NCI-H1092 (cell line): ENCODE measurements around the gene CLTCL1.
"Not testable (repeated sequence)": the region's sequence is repeated elsewhere in the genome, so short reads cannot be mapped to it uniquely, and the experiment has no call there.

ENCODE experiments used
- DNase-seq: peaks from one replicate; lab custom pipeline; 2025; lab: John Stamatoyannopoulos, UW

Gene CLTCL1

DNA sequence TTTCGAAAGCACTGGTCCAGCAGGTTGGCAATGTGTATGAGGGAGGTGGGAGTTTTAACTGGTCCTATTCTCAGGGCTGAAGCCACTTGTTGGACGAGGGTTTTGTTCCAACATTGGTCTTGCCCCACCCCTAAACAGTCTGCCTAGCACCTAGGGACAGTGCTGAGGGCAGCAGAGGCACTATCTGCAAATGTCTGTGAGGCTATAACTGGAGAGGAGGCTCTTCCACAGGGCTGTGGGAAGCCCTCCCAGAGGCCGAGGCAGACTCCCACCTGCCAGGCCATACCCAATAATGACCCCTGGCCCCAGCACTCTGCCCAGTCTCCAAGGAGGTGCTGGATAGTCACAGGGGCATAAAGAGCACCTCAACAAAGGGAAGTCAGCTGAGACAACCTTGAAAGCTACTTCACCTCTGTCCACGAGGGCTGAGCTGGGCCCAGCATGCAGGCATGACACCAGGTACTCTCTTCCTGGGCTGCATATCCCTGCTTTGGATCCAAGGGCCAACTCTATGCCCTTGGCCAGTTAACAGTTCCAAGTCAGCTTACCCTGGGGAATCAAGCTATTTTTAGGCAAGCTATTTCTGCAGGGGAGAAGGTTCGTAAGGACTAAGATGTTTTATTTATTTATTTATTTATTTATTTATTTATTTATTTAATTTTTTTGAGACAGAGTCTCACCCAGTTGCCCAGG is 72.8 kb downstream of the CLTCL1 start:
- DNase-seq: no peak

DNA sequence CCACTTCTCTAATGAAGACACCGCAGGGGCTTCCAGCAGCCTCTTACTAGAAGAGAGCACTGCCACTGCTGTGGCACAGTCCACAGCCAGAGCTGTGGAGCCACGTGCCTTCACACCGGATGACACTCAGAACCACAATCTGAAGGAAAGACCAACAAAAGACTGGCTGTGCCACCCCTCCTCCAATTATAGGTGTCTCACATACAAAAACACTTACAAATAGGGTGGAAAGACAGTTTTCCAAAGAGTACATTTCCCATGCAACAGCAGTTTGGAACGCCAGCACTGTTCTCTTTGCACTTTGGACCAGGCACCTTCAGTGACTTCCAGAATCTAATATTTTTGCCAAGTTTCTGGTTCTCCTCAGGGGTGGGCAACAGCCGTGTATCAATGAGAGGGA is 74.9 kb downstream of the CLTCL1 start:
- no peak for DNase-seq

DNA sequence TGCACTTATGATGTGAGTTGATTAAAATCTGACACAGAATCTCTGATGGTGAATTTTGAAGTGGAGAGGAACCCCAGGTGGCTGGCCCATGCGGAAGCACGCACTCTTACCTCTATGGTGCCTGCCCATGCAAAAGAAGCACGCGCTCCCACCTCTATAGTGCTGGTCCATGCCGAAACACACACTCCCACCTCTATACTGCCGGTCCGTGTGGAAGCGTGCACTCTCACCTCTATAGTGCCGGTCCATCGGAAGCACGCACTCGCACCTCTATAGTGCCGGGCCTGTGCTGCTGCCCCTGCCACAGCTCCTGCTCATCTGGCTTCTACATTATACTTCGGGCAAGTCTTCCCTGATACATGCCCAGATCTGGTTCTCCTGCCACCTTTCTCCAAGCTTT is 76.2 kb downstream of the CLTCL1 start:
- no peak for DNase-seq

DNA sequence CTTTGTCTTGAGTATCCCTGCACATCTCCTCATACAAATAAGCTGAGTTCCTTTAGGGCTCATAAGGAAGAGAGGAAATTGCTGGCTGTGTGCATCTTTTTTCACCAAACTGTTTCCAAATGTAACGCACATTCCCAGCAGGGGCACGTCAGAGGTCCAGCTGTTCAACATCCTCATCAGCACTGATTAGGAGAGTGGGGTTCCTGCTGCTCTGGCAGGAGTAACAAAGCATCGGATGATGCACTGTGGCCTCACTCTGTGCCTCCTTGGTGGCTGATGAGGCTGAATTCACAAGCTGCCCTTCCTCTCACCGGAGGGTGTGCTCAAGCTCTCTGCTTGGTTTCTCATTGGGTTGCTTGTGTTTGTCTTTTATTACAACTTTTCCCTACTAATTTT is 77.4 kb downstream of the CLTCL1 start:
- no peak for DNase-seq

DNA sequence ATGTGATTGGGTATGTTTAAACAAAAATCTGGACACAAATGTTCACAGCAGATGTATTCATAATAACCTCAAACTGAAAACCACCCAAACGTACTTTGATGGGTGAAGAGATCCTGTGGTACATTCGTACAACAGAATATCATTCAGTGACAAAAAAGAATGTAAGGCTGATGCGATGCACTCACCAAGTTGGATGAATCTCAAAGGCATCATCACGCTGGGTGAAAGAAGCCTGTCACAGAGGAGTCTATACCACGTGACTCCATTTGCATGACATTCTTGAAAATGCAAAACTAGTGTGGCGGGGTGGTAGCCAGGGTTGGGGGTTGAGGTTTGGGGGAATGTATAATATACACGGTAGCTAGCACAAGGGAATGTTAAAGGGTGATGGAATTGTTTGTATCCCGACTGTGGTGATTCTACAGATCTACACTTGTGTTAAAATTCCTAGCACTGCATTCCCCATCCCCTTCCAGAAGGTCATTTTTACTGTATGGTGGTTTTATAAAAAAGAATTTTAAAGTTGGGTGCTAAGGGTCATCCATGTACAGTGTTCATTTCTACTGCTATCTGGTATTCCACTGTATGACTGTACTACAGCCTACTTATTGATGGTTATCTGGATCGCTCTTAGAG is 78.0 kb downstream of the CLTCL1 start:
- DNase-seq: no peak

DNA sequence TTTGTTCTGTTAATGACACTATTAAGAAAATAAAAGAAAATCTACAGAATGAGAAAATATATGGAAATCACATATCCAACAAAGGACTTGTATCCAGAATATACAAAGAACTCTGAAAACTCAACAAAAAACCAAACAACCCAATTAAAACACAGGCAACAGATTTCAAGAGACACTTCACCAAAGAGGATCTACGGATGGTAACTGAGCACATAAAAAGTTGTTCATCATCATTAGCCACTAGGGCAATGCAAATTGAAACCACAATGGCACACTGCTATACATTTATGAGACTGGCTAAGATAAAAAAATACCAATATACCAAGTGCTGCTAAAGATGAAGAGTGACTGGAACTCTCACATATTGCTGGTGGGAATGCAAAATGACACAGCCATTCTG is 78.5 kb downstream of the CLTCL1 start:
- DNase-seq: no peak

DNA sequence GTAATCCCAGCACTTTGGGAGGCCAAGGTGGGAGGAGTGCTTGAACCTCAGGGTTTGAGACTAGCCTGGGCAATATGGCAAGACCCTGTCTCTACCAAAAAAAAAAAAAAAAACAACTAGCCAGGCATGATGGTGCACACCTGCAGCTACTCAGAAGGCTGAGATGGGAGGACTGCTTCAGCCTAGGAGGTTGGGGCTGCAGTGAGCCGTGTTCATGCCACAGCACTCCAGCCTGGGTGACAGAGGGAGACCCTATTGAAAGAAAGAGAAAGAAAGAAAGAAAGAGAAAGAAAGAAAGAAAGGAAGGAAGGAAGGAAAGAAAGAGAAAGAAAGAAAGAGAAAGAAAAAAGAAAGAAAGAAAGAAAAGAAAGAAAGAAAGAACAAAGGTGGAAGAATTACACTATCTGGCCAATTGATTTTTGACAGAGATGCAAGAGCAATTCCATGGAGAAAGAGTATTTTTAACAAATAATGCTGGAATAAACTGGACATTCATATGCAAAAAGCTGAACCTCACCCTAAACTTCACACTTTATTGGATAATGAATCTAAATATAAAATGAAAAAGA is 79.1 kb downstream of the CLTCL1 start:
- no peak for DNase-seq

DNA sequence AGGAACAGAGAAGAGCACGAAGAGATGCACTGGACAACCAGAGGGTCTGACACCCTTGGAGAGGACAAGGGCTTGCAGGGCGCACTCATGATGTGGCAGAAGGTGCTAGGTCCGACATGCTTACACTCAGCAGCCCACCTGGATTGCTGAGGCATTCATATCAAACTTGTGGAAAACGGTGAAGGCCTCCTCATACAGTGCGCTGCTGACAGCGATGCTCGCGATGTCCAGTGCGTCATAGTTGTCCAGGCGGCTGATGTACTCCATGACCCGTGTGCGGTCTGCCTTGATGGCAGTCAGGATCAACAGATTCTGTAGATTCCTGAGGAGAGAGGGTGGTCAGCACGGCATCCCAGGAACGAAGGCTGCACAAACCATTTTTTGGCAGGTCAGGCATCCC is 81.3 kb downstream of the CLTCL1 start:
- no peak for DNase-seq

DNA sequence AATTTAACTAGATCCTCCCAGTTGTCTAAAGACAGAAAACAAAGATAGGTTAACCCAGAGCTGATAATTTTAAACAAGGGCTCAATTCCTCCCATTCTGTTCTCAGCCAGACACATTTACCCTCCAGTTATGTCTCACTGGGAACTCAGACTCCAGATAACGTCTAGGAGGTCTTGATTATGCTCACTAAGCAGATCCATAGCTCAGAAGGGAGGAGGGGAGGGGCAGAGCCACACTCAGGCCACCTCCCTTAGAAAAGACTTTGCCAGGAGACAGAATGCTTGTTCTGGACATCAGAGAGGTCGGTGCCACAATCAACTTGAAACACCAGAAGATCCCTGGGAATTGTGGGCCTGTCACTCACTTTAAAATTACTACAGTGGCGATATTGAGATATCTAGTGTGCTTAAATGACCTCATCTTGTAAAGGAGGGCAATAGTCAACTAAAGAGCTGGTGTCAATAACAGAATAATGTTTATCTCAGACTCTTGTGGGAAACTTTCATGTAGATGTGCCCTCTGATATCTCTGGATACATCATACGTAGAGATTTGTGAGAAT is 83.2 kb downstream of the CLTCL1 start:
- DNase-seq: no peak

DNA sequence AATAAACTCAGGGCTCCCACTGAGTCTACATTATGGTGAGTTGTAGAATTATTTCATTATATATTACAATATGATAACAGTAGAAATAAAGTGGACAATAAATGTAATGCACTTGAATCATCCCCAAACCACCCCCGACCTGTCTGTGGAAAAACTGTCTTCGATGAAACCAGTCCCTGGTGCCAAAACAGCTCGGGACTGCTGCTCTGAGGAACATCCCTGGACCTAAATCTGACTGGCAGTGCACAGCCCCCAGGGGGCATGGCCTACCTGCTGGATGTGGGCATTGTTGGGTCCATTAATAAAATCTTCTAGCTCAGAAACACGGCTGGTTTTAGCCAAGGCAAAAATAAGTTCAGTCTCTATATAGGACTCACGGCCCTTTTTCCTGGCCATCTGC is 83.6 kb downstream of the CLTCL1 start:
- no peak for DNase-seq

DNA sequence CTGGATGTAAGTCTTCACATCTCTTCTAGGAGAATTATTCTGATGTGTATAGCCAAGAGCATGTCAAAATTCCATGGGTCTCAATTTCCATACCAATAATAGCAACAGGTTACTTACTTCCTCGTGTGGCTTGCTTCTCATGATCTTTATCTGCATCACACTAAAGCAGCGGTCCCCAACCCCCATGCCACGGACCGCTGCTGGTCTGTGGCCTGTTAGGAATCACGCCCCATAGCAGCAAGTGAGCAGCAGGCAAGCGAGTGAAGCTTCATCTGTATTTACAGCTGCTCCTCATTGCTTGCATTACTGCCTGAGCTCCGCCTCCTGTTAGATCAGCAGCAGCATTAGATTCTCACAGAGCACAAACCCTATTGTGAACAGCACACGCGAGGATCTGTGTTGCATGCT is 84.1 kb downstream of the CLTCL1 start:
- no peak for DNase-seq

DNA sequence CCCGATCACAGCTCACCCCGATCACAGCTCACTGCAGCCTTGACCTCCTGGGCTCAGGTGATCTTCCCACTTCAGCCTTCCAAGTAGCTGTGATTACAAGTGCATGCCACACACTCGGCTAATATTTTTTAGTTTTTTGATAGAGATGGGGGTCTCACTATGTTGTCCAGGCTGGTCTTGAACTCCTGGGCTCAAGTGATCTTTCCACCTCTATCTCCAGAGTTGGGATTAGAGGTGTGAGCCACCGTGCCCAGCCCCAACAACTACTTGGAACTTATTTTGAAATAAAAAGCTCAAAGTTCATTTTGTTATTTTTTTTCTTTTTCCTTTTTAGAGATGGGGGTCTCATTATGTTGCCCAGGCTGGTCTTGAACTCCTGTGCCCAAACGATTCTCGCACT is 85.2 kb downstream of the CLTCL1 start:
- DNase-seq: no peak

DNA sequence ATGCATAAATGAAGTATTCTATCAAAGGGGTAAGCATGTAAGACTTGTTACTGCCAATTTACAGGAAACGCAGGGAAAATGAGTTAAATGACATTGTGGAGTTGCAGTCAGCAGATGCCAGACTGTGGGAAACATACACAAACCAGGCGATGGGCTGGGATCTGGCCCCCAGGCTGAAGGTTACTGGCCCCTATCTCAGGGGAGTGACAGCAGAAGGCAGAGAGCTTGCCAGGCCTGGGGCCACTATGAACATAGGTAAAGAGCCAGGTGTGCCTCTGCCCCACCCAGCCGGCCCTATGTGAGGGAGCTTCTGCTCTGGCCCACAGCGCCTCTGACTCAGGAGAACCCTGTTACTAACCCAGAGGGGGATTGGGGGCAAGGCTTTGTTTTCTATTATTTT is 86.9 kb downstream of the CLTCL1 start:
- no peak for DNase-seq

DNA sequence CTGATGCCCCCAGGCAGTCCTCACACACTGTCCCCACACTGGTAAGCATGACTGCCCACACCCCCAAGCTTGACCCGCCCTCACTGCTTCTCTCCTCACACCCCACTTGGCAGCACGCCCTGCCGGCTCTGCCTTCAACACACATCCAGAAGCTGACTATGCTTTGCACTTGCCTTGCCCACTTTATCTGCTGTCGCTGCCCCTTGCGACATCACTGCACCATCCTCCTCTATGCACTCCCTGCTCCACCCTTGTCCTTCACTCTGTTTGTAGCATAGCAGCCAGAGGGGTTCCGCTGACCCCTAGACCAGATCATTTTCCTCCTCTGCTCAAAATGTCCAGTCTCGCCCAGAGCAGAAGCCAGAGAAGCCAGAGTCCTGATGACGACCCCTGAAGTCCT is 87.7 kb downstream of the CLTCL1 start:
- DNase-seq: no peak

DNA sequence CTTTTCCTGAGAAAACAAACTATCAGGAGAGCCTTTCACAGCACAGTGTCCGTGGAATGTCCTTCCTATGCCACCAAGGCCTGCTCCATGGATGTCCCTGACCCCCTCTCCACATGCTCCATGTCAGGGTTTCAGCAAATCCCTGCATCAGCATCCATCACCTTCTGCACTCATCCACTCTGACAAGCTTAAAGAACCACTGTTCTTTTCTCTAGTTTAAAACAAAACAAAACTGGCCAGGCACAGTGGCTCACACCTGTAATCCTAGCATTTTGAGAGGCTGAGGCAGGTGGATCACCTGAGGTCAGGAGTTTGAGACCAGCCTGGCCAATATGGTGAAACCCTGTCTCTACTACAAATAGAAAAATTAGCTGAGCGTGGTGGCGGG is 88.7 kb downstream of the CLTCL1 start:
- DNase-seq: not testable (repeated sequence)

DNA sequence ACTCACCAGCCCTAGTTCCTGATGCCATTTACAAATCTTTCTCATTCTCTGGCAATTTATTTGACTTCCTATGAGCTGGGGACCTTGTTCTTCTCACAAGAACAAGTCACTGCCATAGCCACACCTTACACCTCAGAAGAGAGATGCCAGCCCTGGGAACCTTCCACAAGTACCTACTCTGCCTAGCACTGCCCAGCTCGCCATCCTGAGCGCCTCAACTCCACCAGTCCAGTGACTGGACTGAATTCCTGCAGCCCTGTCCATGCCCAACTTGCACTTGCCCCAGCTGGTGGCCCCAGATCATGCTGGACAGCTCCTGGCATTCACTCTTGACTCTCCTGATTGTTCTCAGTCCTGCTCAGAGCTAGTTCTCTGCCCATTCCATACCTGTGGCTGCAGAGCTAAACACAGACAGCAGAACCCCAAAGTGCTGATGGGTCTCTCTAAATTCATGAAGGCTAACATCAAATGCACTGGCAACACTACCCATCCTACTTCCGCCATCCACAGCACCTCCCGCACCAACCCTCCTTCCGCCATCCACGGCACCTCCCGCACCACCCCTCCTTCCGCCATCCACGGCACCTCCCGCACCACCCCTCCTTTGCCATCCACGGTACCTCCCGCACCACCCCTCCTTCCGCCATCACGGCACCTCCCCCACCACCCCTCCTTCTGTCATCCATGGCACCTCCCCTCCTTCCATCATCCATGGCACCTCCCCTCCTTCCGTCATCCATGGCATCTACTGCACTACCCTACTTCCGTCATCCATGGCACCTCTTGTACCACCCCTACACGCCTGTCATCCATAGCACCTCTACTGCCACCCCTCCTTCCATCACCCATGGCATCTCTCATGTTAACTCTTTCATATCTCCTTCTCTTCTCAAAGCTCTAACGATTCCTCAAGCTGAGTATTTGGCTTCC is 89.4 kb downstream of the CLTCL1 start:
- no peak for DNase-seq

DNA sequence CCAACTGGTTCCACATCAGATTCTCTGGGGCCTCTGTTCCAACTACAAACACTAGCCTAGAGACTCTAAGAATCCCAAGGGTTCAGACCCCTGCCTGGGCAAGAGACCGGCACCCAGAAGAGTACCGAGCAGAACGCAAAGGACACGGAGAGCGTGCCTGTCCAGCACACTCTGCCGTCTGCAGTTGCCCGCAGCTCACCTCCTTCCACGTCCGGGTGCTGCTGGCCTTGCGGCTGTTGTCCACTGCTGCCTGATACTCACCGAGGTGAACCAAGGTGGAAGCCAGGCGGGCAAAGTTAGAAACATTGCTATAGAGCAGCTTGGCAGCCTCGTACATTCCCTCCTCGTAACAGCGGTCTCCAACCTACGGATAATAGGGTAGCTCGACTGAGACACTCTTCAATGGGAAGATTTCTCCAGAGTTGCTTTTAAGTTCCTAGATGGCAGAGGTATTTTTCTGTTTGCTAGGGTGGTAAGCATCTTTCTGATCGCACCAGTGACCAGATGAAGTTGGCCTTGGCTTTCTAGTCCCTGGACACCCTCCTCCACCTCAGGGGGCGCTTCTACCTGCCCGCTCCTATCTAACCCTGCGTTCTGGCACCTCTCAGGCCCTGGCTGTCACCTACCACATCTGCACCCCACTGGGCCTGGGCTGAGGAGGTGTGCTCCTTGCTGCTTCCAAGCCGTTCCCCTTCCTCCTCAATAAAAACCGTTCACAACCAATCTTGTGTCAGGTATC is 90.2 kb downstream of the CLTCL1 start:
- no peak for DNase-seq

DNA sequence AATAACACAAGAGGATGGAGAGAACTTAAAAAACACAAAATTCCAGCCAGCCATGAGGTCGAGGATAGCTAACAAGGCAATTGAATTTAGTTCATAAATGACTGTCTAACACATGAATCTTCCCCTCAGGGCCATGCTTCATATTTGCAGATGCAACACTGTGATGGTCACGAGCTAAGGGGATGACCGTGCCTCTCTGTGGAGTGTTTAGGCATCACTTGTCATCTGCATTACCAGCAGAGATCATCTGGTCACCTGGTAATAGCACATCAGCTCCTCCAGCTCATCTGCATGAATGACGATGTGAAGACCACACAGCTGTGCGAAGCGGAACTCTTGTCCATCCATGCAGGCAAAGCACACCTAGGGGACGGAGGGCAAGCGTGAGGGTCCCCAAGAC is 92.0 kb downstream of the CLTCL1 start:
- no peak for DNase-seq

DNA sequence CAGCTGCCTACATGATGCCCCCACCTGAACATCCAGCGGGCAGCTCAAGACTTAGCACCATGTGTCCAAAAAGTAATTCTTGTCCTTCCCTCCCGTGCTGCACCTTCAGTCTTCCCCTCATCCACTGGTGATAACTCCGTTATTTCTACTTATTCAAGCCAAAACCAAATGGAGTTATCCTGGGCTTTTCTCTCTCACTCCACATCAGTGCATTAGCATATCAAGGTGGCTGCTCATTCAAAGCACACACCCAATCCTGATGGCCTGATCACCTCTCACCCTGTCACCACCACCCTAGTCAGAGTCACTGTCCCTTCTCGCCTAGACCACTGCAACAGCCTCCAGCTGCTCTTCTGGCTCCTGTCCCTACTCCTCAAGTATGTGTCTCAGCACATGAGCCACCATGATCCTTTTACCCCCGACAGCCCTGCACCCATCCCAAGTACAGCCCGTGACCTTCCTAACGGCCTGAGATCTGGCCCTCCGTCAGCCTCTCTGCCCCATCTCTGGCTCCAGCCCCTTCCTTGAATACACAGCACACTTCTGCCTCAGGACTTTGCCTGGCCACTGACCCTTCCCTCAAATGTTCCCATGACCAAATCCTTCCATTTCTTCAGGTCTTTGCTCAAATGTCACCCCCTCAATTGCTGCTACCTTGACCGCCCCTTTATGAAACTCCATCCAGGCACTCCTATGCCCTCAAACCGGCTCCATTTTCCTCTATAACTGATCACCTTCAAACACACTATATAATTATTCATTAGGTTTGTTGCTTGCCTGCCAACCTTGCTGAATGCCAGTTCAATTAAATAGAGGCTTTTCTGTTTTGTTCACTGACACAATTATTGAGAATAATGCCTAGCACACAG is 93.3 kb downstream of the CLTCL1 start:
- DNase-seq: no peak

DNA sequence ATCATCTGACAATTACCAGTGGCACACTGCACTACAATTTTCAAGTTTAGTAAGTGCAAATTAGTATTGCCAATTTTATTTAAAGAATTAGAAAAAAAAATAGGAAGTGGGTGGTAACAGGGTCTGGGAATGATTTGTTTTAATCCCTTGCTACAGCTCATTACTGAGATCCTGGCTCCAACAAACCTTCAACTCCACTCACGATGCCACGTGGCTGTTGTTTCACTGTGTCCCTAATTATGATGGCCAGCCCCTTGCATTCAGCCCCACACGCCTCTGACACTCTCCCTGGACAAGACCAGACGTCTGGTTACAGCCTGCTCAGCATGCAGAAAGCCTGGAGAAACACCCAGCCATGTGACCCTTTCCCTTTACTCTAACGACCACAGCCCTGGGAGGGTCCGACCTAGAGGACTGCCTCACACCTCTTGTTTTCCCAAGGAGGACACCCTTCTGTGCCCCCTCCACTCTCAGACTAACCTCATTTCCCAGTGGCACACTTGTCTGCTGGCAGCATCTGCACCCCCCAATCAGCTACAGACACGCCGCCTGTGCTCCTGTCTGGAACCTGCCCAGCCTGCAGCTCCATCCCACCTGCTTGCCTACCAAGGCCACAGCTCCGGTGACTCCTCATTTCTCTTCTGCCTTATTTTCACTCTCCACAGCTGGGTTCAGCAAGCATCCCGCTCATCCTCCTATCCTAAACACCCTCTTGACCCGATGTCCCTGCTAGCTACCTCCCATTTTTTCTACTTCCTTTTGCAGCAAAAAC is 94.5 kb downstream of the CLTCL1 start:
- no peak for DNase-seq
